HepG2 (cell line): ENCODE data around the gene GNAL. TPM values are rescaled to one million over a fixed set of nuclear protein-coding genes. Genes with fewer than 3 reads are reported as not detected.
A peak's percentile ranks its signal among the peaks of the same experiment; 100 is the strongest.

ENCODE experiments used
- ASH2L ChIP-seq: fragments of 300-600, 200-600 bp; sonication (generic); IDR thresholded peaks from 2 replicates; pipeline ENCODE4 v1.7.0; 2017; ENCODE audit warnings: low read depth, mild to moderate bottlenecking, moderate library complexity, mixed read lengths, low read length; ENCODE audit not compliant: insufficient read length
- FOXP1 ChIP-seq, 2 experiments: fragments of 450-650 bp in 1 of 2; IDR thresholded peaks; 2 replicates each; pipeline ENCODE4 v1.6.1; 2017 to 2018; ENCODE audit warnings: antibody characterized with exemption in 1 of 2
- HOXA5 ChIP-seq: sonication (generic); formaldehyde crosslinking; IDR thresholded peaks from 2 replicates; pipeline ENCODE4 v1.4.0; 2020; ENCODE audit warnings: missing genetic modification reagents
- MED8 ChIP-seq: sonication (generic); formaldehyde crosslinking; IDR thresholded peaks from 2 replicates; pipeline ENCODE4 v1.8.1; 2023; ENCODE audit warnings: mild to moderate bottlenecking, missing genetic modification reagents; ENCODE audit not compliant: insufficient replicate concordance
- NFE2 ChIP-seq: sonication (generic); formaldehyde crosslinking; IDR thresholded peaks from 2 replicates; pipeline ENCODE4 v1.4.0; 2020; ENCODE audit warnings: missing genetic modification reagents
- SMAD1 ChIP-seq: sonication (generic); formaldehyde crosslinking; IDR thresholded peaks from 2 replicates; pipeline ENCODE4 v1.4.0; 2020; ENCODE audit warnings: missing genetic modification reagents, low read depth, mild to moderate bottlenecking, borderline replicate concordance
- SNAPC5 ChIP-seq: sonication (generic); formaldehyde crosslinking; IDR thresholded peaks from 2 replicates; pipeline ENCODE4 v1.8.1; 2023; ENCODE audit warnings: mild to moderate bottlenecking, missing genetic modification reagents, borderline replicate concordance
- STAT5B ChIP-seq: sonication (generic); formaldehyde crosslinking; IDR thresholded peaks from 2 replicates; pipeline ENCODE4 v1.4.0; 2020; ENCODE audit warnings: missing genetic modification reagents
- SYNCRIP ChIP-seq: fragments of 200-400 bp; formaldehyde crosslinking; IDR thresholded peaks from 2 replicates; pipeline ENCODE4 v1.6.1; 2018; ENCODE audit warnings: mild to moderate bottlenecking, low read depth, low read length; ENCODE audit not compliant: insufficient read depth
- TRIM22 ChIP-seq: fragments of 450-650 bp; IDR thresholded peaks from 2 replicates; pipeline ENCODE4 v1.6.1; 2017
- ZBTB42 ChIP-seq: sonication (generic); formaldehyde crosslinking; IDR thresholded peaks from 2 replicates; pipeline ENCODE4 v1.5.0; 2020; ENCODE audit warnings: mild to moderate bottlenecking, missing genetic modification reagents
- ZFX ChIP-seq: sonication (generic); formaldehyde crosslinking; IDR thresholded peaks from 2 replicates; pipeline ENCODE4 v1.4.0; 2020; ENCODE audit warnings: mild to moderate bottlenecking, low read depth, missing genetic modification reagents, moderate library complexity
- ZKSCAN5 ChIP-seq: sonication (generic); formaldehyde crosslinking; IDR thresholded peaks from 2 replicates; pipeline ENCODE4 v1.5.1; 2020; ENCODE audit warnings: mild to moderate bottlenecking, missing genetic modification reagents
- ZMYM4 ChIP-seq: sonication (generic); formaldehyde crosslinking; IDR thresholded peaks from 2 replicates; pipeline ENCODE4 v1.8.1; 2023; ENCODE audit warnings: mild to moderate bottlenecking, missing genetic modification reagents
- ZNF12 ChIP-seq: sonication (generic); formaldehyde crosslinking; IDR thresholded peaks from 2 replicates; pipeline ENCODE4 v1.5.0; 2020; ENCODE audit warnings: missing genetic modification reagents
- ZNF546 ChIP-seq: sonication (generic); formaldehyde crosslinking; conservative IDR thresholded peaks from 2 replicates; pipeline ENCODE4 v1.8.1; 2023; ENCODE audit warnings: mild to moderate bottlenecking, missing genetic modification reagents
- ZNF800 ChIP-seq: sonication (generic); formaldehyde crosslinking; IDR thresholded peaks from 2 replicates; pipeline ENCODE4 v1.4.0; 2020; ENCODE audit warnings: missing genetic modification reagents
- polyA plus RNA-seq, 8 experiments: library from polyadenylated mRNA; depleted of rRNA in 3 of 8; stranded (reverse) in 7 of 8; unstranded in 1 of 8; fragments of >200 nt; fragmentation: Illumina TruSeq in 4 of 8; extraction: Trizol in 4 of 8; gene quantifications; 2 replicates each; pipeline versions ENCODE4 v1.2.1 to v1.2.3, GENCODE V29; 2011 to 2016; ENCODE audit warnings: low read depth in 4 of 8, missing spikeins in 1 of 8, mixed read lengths in 1 of 8; ENCODE audit not compliant: insufficient read depth in 1 of 8
- total RNA-seq, 5 experiments: library from RNA; depleted of rRNA; stranded (reverse); fragments of >200 nt; fragmentation: Illumina TruSeq; extraction: Trizol; gene quantifications; 2 replicates each; pipeline ENCODE4 v1.2.3, GENCODE V29; 2016; ENCODE audit warnings: low read depth in 1 of 5
- TF ChIP-seq, protein P1 (sequence below): sonication (generic); formaldehyde crosslinking; IDR thresholded peaks from 2 replicates; pipeline ENCODE4 v1.8.0; 2022; ENCODE audit warnings: mild to moderate bottlenecking, missing genetic modification reagents, moderate library complexity
- TF ChIP-seq, protein P2 (sequence below): sonication (generic); formaldehyde crosslinking; IDR thresholded peaks from 2 replicates; pipeline ENCODE4 v1.4.0; 2020; ENCODE audit warnings: missing genetic modification reagents, low read depth, mild to moderate bottlenecking, borderline replicate concordance
- TF ChIP-seq, protein P3 (sequence below): sonication (generic); formaldehyde crosslinking; IDR thresholded peaks from 2 replicates; pipeline ENCODE4 v1.4.0; 2020; ENCODE audit warnings: missing genetic modification reagents, borderline replicate concordance

Gene GNAL
- total and polyA plus RNA-seq, 2 of the 13 experiments (the other 11 are each of a cell fraction or from before 2014, with no cell fraction given): 0.87 to 1.4 TPM

DNA sequence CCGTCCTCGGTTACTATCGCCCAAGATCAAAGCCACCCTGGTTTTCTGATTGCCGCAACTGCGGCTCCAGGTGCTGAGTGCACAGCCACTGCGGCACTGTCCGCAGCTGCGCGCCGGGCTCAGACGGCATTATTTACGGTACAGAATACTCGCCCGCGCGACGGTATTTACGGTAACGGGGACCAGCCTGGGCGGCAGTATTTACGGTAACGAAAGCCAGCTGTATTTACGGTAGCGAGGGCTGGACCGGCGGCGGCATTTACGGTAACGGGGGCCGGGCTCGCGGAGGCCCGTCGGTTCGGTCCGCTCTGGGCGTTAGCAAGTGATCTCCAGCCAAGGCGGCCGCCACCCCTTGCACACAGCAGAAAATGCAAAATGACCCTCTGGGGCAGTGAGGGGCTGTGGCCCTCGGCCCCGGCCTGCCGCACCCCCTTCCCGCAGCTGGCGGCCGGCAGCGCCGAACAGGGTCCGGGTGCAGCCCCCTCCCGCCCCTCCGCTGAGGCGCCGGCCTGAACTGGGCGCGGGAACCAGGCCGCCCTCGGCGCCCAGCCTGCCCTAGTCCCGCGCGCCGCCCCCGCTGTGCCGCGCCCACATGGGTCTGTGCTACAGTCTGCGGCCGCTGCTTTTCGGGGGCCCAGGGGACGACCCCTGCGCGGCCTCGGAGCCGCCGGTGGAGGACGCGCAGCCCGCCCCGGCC is at the start of gene GNAL (continued):
- TF ChIP-seq STAT5B (no peak), SMAD1 (CRISPR knock-in tag) (no peak), ZNF546 (CRISPR knock-in tag) (peak; percentile 65; the same call in 1 of the 2 replicates), ASH2L (no peak), SNAPC5 (CRISPR knock-in tag) (no peak), MED8 (CRISPR knock-in tag) (no peak), ZFX (CRISPR knock-in tag) (peak; percentile 23; the same call in 1 of the 2 replicates), ZNF12 (no peak), SYNCRIP (no peak), TRIM22 (no peak), NFE2 (CRISPR knock-in tag) (no peak), ZNF800 (CRISPR knock-in tag) (peak; percentile 81), ZMYM4 (peak; percentile 43; the same call in 1 of the 2 replicates), FOXP1 (IDR thresholded peaks at IDR 0.05) (no peak), FOXP1 (CRISPR knock-in tag; IDR thresholded peaks at IDR 0.05) (no peak), HOXA5 (CRISPR knock-in tag) (peak; percentile 28; the same call in 1 of the 2 replicates), ZKSCAN5 (CRISPR knock-in tag) (no peak), ZBTB42 (CRISPR knock-in tag) (no peak)
- TF ChIP-seq, protein P1, sequence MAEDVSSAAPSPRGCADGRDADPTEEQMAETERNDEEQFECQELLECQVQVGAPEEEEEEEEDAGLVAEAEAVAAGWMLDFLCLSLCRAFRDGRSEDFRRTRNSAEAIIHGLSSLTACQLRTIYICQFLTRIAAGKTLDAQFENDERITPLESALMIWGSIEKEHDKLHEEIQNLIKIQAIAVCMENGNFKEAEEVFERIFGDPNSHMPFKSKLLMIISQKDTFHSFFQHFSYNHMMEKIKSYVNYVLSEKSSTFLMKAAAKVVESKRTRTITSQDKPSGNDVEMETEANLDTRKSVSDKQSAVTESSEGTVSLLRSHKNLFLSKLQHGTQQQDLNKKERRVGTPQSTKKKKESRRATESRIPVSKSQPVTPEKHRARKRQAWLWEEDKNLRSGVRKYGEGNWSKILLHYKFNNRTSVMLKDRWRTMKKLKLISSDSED (CRISPR knock-in tag): no peak
- TF ChIP-seq, protein P2, sequence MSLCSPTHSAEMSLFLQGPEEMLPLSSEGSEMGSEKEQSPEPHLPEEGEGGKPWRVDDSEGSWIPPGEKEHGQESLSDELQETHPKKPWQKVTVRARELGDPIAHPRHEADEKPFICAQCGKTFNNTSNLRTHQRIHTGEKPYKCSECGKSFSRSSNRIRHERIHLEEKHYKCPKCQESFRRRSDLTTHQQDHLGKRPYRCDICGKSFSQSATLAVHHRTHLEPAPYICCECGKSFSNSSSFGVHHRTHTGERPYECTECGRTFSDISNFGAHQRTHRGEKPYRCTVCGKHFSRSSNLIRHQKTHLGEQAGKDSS (CRISPR knock-in tag): peak; percentile 38; the same call in 1 of the 2 replicates
- TF ChIP-seq, protein P3, sequence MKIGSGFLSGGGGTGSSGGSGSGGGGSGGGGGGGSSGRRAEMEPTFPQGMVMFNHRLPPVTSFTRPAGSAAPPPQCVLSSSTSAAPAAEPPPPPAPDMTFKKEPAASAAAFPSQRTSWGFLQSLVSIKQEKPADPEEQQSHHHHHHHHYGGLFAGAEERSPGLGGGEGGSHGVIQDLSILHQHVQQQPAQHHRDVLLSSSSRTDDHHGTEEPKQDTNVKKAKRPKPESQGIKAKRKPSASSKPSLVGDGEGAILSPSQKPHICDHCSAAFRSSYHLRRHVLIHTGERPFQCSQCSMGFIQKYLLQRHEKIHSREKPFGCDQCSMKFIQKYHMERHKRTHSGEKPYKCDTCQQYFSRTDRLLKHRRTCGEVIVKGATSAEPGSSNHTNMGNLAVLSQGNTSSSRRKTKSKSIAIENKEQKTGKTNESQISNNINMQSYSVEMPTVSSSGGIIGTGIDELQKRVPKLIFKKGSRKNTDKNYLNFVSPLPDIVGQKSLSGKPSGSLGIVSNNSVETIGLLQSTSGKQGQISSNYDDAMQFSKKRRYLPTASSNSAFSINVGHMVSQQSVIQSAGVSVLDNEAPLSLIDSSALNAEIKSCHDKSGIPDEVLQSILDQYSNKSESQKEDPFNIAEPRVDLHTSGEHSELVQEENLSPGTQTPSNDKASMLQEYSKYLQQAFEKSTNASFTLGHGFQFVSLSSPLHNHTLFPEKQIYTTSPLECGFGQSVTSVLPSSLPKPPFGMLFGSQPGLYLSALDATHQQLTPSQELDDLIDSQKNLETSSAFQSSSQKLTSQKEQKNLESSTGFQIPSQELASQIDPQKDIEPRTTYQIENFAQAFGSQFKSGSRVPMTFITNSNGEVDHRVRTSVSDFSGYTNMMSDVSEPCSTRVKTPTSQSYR: no peak
